Right hindlimb (tissue), 1 donor: ENCODE results near the gene WIZ.
A peak's percentile ranks its signal among the peaks of the same experiment; 100 is the strongest.
"Not testable (repeated sequence)": the region's sequence is repeated elsewhere in the genome, so short reads cannot be mapped to it uniquely, and the experiment has no call there.

Experiments used
- DNase-seq: peaks from one replicate; pipeline ENCODE4 v3.0.0-alpha.2; 2018

The WIZ gene

DNA sequence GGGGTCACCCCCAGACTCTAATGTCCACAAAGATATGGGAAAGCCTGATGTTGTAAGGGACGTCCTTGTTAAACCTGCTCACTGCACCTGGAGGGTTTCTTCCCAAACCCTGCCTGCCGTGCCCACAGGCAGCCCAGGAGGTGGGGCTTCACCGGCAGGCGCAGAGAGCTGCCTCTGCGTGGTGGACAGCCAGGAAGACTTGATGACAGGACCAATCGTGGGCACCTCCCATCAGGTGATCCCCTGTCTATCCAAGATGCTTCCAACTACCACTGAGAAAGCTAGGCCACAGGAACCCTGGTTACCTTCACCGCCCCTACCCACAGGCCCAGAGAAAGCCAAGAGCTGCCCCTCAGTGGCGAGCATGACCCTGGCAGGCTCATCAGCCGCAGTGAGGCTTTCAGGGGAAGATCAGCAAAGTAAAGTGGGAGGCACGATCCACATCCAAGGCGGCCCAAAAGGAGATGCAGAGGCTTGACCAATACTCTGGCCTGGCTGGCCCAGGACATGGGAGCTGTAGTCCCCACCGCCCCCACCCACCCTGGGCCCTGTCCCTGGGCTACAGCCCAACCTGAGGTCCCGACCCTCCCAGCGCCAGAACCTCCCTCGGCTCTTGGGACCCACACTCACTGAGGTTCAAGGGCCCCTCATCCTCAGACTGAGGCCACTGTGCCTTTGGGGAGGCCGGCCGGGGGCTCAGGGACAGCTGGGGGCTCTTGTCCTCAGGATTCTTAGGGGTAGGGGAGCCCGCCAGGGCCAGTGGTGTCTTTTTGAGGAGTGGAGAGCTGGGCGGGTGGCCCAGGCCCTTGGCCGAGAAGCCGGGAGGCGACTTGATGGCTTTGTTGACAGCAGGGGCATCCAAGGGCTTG lies 20.6 kb downstream of the WIZ start:
- peak; percentile 16 for DNase-seq

DNA sequence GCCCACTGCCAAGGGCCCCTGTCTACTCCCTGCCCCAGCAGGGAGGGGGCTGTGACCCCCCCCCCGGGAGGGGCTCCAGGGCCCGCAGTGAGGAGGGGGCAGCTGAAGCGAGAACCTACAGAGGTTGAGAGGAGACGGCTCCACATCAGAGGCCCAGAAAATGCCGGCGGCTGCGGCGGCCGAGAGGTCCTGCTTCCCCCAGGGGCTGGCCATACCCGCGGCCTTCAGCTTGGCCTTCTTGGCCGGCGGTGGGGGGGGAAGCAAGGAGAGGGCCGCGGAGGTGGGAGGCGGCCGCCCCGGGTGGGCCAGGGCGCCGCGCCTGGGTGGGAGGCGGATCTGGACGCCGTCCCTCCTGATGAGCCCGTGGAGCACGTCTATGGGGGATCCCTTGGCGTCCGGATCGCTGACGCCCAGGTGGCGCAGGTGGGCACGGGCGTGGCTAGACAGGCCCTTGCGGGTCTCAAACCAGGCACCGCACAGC lies 21.7 kb downstream of the WIZ start:
- no peak for DNase-seq

DNA sequence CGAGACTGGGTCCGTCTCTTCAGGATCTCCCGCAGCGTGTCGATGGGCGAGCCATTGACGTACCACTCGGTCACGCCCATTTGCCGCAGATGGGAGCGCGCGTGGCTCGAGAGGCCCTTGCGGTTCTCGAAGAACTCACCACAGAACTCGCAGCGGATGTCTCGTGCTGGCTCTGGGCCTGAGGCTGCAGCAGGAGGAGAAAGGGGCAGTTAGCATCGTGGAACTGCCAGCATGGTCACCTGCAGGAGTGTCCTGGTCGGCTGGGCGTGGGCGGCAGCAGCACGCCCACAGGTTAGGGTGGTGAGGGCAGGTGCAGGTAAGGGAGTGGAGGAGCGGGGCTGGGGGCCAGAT lies 22.4 kb downstream of the WIZ start:
- peak; percentile 12 for DNase-seq

DNA sequence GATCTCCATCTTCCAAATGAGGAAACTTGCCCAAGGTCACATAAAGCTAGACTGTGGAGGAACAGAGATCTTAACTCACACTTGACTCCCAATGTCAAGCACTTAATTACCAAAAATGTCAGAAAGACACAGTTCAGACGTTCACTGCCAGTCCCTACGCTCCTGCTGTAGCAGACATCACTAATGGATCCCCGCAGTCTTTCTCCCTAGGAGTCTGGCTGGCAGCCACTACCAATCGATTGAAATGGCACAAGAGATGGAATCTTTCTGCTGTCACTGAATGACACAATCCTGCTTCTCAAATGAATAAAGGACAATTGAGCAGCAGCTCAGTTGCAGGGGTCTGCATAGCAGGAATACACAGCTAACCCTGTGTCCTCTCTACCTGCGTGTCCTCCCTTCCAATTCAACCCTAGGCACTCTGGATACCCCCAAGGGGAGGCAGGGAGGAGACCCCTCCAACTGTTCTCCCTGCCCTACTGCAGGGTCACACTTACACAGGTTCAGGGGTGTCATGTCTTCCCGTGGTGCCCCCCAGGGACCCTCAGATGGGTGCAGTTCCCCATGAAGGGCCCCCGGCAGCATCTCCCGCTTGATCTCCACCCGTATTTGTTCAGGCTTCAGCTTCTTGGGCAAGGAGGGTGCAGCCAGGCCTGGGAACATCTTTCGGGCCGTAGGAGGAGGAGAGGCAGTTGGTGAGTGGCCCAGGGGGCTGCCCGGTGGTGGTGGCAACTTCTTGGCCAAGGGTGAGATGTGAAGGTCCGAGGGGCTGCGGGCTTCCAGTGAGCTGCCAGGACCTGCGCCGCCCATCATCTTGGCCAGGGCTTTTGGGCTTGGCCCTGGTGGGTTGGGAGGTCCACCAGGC lies 23.0 kb downstream of the WIZ start:
- peak; percentile 13 for DNase-seq

DNA sequence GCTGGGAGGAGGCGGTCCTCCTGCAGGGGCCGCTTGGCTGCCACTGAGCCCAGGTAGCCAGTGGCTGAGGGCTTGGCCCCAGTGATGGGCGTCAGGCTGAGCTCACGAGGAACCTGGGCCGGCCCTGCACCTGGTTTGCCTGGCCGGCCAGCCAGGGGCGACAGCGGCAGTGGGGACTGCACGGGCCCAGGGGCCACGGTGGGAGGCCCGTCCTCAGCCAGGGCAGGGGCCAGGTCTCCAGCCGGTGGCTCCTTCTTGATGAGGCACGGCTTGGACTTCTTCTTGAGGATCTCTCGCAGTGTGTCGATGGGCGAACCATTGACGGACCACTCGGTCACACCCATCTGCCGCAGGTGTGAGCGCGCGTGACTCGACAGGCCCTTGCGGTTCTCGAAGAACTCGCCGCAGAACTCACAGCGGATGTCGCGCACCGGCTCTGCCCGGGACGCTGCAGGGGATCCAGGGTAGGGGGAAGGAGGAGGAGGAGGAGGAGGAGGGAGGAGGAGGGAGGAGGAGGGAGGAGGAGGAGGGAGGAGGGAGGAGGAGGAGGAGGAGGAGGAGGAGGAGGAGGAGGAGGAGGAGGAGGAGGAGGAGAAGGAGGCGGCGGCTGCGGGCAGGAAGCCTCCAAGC lies 24.3 kb downstream of the WIZ start:
- peak; percentile 11 for DNase-seq

DNA sequence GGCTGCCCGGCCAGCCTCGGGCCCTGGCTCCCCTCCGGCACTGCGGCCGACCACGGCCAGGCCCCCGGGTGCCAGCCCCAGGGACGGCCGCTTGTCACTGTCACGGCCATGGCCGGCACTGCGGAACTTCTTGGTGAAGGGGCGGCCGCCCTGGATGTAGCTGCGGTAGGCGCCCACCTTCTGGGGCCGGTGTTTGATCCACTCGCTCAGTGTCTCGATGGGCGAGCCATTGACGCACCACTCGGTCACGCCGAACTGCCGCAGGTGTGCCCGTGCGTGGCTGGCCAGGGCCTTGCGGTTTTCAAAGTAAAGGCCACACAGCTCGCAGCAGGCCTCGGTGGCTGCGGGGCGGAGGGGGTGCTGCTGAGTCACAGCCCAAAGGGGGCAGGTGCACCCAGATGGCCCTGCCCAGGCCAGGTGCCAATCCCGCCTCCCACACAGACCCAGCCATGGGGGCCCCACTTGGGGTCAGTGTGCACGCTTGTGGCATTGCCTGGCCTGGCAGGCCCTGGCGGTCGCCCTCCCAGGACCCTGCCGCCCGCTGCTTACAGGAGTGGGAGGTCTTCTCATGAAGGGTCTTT lies 25.0 kb downstream of the WIZ start:
- peak; percentile 24 for DNase-seq

DNA sequence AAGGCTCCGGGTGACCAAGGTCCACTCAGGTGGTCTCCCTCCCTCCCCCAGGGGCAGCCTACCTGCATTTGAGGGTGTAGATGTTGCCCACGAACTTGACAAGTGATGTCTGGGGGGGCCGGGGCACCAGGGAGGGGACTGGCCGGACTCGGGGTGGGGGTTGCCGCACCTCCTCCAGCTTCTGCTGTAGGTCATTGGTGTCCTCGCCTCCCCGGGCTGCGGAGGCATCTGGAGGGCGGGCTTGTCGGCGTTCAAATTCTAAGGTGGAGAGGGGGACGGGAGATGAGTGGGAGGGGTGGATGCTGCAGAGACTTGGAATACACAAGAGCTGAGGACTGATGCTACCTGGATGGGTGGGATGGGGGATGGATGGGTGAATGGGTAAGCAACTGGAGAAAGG lies 25.6 kb downstream of the WIZ start:
- DNase-seq: peak; percentile 18

DNA sequence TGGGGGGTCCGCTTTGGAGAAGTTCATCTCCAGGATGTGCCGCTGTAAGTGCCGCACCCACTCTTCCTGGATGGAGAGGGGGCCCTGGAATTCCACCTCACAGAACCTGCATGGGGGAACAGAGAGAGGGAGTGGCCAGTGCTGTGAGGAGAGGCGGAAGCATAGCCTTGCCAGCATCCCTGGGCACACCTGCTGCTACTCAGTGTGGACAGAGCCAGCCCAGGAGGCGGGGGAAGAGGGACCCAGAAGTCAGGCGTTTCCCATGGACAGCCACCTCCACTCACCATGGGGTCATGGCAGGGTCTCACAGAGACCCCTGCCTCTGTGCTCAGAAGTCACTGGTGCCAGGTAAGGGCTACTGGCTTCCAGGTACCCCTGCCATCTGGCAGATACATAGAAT lies 26.6 kb downstream of the WIZ start:
- peak; percentile 12 for DNase-seq

DNA sequence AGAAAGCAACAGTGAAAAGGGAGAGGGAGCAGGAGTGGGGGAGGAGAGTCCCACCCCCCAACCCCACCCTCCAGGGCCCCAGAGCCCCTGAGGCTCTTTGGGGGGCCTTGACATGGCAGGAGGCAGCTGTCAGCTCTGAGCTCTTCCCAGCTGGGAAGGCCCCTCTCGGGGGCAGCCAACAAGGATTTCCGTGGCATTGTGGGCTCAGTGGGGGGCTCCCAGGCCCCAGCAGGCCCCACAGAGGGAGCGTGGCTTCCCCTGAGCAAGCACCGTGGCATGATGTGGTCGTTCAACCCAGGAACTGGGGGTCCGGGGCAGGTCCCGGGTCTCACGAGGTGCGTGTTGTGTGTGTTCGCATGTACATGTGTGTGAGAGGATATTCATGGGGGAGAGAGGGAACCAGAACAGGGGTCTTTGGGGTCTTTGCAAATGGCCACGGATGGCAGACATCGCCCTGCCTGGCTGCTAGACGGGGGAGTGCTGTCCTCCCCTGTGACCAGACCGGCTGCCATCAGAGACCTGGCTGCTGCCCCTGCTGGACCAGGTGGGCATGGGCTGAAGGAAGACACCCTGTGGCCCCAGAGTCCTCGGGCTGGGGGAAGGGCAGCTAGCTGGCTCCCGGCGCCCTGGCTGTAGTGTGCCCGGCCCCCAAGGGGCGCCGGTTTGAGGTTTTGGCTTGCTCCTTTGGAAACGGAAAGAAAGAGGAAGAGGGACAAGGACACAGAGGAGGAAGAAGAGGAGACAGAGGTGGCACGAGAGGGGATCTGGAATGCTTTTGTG lies 27.3 kb downstream of the WIZ start:
- peak; percentile 17 for DNase-seq

DNA sequence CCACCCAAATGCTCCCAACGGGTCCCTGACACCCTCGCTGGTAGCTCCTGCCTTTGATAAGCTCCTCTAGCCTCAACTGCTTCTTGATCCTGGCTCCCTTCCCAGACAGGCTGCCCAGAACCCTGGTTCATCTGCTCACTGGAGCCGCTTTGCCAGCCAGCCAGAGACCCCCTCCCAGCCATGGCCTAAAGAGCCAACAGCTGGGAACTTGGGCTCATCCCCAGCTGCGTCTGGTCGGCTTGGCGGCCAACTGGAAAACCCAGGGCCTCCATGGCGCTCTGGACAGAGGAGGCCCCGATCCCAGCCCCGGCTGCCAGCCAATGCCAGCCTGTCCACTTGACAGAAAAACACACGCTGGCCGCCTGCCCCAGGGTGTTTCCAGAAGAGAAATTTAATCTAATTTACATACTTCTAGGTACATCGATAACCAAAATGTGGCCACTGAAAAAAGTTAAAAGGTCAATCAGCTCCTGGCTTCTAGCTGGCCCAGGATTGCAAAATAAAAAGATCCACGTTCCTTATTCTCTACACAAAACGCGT lies 28.0 kb downstream of the WIZ start:
- peak; percentile 87 for DNase-seq

DNA sequence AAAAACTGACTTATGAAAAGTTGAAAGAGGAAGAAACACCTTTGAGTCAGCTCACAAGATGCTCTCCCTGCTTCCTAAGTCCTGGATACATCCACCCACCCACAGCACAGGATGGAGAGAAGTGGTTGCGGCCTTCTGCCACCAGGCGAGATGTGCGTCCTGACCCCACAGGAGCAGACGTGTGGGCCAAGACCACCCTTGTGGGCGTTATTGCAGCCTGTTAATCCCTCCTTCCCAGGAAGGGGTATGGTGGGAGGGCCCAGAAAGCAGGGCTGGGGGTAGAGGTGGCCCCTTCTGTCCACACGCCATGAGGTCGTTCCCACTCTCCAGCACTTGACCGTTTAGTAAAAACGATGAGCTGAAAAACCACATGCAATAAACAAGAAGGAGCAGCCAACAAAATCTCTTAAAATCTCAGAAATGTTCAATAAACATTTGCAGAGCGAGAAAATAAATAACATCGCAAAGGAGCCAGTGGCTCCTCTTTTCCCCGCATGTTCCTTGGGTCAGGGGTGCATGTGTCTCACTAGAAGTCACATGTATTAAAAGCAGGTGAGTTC lies 28.5 kb downstream of the WIZ start:
- no peak for DNase-seq

DNA sequence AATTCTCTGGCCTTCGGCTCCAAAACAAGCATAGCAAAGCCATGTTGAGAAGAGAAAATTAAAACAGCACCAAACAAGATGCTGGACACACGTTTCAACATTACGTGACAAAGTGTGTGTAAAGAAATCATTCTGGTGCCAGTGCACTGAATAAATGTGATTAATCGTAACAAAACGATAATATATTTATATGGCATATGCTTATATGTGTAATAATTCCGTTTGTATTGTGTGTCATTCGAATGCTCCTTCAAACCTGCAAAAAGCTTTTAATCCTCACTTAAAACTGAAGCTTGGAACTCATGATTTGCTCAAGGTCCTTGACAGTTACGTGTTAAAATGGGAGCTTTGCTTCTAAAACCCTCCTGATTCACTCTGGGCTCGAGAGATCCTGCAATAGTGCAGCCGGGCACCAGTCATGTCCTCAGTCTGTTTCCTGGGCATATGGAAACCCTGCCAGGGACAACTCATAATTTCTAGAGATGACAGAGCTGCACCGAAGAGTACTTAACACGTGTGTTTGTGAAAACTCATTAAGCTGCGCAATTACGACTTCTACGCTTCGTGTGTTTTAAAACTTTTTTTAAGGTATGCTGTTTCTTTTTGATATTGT lies 30.2 kb downstream of the WIZ start:
- no peak for DNase-seq

DNA sequence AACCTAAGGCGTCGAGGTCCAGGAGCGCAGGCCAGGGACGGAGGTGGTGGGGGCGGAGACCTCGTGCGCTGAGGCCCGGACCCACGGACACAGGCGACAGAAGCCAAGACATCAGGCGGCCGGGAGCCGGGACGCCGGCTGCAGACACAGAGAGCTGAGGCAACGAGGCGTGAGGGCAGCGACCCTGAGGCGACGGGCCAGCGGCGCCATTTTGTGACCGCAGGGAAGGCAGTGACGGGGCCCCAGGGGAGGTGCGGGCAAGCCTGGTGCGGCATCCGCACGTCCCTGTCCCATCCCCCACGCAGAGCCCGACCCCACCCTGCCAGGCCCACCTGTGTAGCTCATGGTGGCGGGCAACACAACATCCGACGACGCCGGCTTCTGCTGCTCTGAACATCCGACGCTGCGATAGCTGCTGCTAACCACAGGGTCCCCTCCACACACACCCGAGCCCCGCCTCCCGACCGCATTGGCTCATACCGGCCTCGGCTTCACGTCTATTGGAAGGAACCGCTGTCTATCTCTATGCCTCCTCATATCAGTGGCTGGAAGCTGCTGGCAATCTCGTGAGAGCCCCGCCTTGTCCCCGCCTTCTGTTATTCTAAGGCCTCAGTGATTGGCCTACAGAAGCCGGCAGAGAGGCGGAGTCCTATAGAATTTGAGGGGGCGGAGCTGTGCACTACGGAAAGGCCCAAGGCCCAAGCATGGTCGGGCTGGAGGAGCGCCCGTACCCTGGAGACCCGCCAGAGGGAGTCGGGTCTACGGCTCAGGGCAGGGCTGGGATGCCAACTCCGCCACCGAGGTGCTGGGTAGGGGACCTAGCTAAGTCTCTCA lies 31.0 kb downstream of the WIZ start, which contains the start of gene AKAP8L:
AKAP8L (minus strand) TSS at position 410 of the 834 bp plus-strand sequence; CDS start at position 345, 65 bp downstream.
- peak; percentile 100 for DNase-seq

DNA sequence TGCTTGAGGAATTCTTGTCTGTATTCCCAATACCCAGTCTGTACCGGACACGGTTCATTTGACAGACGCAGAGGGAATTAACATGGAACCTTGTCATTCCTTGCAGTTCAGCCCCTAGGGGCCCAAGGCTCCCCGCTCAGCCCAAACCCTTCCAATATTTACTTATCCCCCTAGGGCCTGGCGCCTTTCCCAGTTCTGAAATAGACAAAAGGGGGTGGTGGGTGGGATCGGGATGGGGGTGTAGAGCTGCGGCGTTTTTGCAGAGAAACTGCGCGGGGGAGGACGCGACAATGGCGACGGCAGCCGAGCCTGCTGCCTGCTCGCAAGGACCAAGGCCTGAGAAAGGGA lies 31.6 kb downstream of the WIZ start:
- peak; percentile 52 for DNase-seq

DNA sequence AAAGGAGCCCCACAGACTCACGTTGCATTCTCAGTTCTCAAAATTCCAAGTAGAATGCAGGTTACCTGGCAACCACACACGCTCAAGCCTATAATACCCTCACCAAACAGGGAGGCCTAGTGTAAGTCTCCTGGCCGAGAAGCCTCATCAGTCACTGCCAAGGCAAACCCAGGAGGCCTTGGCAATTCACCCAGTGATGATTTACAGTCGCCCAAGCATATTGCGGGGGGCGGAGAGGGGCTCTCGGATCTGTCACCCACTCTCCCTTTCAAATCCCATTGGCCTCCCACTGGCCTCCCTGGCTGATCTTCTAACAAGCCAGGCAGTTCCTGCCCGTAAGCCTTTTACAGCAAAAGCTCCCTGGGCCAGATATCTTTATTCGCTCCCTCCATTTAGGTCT lies 32.1 kb downstream of the WIZ start:
- DNase-seq: no peak

DNA sequence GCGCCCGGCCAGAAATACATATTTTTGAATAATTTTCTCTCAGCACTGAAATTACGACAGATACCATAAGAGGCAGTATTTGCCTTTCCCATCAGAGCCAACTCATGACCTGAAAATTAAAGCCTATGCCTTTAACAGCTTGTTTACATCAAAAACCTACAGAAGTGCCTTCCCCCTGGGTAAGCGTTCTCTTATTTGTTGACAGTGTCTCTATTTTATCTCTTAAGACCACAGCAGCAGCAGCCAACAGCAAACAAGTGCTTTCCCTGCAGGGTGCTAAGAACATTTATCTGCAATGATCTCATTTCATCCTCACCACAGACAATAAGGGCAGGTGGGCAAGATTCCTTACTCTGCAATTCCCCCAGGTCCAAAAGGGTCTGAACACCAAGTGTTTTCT lies 36.9 kb downstream of the WIZ start:
- DNase-seq: no peak

DNA sequence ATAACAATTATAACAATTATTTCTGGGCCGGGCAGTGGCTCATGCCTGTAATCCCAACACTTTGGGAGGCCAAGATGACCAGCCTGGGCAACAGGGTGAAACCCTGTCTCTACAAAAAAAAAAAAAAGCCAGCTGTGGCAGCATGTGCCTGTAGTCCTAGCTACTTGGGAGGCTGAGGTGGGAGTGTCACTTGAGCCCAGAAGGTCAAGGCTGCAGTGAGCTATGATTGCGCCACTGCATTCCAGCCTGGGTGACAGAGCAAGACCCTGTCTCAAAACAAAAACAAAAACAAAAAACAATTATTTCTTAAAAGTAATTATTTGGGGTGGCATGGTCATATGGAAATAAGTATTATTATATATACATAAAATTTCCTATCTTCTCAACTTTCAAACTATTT lies 38.4 kb downstream of the WIZ start:
- not testable (repeated sequence) for DNase-seq

DNA sequence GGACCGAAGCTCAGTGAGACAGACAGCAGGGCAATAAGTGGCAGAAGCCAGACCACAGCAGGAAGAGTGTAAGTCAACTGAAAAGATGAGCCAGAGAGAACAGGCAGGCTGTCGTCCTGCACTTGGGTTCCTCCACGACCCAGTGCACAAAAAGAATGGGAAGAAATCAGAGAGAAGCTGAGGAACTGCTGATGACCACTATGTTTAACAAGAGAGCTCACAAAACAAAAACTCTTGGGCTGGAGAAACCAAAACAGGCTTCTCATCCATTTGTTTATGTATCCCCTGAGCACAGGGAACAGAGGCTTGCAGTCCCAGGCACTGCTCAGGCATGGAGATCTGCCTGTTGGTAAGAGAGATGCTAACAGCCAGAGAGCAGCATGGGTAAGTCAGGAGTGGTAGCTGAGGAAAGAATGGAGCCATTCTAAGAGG lies 45.0 kb downstream of the WIZ start:
- no peak for DNase-seq

DNA sequence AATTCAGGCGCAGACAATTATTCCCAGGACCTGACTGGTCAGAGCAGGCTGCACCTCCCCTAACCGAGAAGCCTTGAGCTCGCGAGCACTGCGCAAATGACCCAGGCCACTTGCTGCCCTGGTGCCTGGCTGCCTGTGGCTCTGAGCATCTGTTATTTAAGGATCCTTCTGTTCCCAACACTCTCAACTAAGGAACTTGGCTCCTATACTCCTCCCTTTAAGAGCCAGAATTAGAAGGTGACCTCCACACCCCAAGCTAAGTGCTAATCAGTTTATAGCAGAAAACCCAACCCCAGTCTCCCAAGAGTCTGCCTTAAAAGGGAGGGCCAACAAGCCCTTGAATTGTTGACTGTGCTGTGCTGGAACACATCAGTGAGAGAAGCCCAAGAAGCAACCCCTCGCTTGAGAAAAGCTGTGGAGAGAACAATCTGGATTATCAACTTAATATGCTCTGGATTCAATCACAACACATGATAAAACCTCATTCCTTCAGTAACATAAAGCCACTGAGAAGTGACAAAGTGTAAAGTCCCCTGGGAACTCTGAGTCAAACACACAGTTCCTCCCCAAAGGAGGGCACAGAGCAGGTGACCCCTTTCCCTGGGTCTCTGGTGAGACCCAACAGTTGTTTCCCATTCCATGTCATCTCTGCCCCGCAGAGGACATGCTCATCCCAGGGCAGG lies 45.5 kb downstream of the WIZ start:
- no peak for DNase-seq

DNA sequence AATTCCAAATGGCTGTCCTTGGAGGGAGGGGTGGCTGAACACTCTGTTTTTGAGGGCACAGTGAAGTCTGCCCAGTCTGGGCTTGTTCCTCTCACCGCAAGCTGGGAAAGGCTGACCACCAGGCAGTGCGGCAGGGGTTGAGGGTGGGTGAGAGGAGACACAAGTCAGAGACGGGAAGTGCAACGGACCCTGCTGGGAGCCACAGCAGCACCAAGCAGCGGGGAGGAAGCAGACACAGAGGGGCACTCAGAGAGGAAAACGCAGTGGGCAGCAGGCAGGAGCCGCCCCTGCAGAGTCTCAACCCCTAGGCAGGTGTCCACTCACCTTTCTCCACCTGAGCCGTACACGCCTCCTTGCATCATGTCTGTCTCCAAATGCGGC lies 46.6 kb downstream of the WIZ start:
- no peak for DNase-seq
